ENCODE results near the gene ALG13. TPM values are rescaled to one million over a fixed set of nuclear protein-coding genes. Genes with fewer than 3 reads are reported as not detected.

Gene ALG13
- total and polyA plus RNA-seq, 2 of the 8 experiments (the other 6 are each of a cell fraction or from before 2014, with no cell fraction given): 44.3 to 93.6 TPM

DNA sequence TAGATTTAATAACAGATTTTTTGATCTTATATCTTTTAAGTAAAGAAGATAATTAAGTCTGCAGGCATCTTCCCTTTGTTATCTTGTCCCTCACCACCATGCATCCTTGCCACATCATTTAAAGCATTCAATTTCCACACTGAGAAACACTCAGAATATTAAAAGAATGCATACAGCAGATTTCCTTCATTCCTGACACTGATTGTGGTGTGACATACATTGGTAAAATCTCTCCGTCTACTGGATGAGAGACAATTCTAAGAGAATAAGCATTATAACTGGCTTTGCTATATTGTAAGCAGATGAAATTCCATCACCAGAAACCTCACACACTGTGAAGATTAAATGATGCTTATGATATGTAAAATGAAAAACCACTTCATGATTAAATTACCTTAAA lies 97.6 kb downstream of the ALG13 start (continued):
- TF ChIP-seq, protein P1, sequence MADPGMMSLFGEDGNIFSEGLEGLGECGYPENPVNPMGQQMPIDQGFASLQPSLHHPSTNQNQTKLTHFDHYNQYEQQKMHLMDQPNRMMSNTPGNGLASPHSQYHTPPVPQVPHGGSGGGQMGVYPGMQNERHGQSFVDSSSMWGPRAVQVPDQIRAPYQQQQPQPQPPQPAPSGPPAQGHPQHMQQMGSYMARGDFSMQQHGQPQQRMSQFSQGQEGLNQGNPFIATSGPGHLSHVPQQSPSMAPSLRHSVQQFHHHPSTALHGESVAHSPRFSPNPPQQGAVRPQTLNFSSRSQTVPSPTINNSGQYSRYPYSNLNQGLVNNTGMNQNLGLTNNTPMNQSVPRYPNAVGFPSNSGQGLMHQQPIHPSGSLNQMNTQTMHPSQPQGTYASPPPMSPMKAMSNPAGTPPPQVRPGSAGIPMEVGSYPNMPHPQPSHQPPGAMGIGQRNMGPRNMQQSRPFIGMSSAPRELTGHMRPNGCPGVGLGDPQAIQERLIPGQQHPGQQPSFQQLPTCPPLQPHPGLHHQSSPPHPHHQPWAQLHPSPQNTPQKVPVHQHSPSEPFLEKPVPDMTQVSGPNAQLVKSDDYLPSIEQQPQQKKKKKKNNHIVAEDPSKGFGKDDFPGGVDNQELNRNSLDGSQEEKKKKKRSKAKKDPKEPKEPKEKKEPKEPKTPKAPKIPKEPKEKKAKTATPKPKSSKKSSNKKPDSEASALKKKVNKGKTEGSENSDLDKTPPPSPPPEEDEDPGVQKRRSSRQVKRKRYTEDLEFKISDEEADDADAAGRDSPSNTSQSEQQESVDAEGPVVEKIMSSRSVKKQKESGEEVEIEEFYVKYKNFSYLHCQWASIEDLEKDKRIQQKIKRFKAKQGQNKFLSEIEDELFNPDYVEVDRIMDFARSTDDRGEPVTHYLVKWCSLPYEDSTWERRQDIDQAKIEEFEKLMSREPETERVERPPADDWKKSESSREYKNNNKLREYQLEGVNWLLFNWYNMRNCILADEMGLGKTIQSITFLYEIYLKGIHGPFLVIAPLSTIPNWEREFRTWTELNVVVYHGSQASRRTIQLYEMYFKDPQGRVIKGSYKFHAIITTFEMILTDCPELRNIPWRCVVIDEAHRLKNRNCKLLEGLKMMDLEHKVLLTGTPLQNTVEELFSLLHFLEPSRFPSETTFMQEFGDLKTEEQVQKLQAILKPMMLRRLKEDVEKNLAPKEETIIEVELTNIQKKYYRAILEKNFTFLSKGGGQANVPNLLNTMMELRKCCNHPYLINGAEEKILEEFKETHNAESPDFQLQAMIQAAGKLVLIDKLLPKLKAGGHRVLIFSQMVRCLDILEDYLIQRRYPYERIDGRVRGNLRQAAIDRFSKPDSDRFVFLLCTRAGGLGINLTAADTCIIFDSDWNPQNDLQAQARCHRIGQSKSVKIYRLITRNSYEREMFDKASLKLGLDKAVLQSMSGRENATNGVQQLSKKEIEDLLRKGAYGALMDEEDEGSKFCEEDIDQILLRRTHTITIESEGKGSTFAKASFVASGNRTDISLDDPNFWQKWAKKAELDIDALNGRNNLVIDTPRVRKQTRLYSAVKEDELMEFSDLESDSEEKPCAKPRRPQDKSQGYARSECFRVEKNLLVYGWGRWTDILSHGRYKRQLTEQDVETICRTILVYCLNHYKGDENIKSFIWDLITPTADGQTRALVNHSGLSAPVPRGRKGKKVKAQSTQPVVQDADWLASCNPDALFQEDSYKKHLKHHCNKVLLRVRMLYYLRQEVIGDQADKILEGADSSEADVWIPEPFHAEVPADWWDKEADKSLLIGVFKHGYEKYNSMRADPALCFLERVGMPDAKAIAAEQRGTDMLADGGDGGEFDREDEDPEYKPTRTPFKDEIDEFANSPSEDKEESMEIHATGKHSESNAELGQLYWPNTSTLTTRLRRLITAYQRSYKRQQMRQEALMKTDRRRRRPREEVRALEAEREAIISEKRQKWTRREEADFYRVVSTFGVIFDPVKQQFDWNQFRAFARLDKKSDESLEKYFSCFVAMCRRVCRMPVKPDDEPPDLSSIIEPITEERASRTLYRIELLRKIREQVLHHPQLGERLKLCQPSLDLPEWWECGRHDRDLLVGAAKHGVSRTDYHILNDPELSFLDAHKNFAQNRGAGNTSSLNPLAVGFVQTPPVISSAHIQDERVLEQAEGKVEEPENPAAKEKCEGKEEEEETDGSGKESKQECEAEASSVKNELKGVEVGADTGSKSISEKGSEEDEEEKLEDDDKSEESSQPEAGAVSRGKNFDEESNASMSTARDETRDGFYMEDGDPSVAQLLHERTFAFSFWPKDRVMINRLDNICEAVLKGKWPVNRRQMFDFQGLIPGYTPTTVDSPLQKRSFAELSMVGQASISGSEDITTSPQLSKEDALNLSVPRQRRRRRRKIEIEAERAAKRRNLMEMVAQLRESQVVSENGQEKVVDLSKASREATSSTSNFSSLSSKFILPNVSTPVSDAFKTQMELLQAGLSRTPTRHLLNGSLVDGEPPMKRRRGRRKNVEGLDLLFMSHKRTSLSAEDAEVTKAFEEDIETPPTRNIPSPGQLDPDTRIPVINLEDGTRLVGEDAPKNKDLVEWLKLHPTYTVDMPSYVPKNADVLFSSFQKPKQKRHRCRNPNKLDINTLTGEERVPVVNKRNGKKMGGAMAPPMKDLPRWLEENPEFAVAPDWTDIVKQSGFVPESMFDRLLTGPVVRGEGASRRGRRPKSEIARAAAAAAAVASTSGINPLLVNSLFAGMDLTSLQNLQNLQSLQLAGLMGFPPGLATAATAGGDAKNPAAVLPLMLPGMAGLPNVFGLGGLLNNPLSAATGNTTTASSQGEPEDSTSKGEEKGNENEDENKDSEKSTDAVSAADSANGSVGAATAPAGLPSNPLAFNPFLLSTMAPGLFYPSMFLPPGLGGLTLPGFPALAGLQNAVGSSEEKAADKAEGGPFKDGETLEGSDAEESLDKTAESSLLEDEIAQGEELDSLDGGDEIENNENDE (IDR thresholded peaks at IDR 0.05; ENCODE audit: insufficient replicate concordance, low read length): no peak
- TF ChIP-seq RAD21 (IDR thresholded peaks at IDR 0.05 in 1 of 2, conservative IDR thresholded peaks at IDR 0.05 in 1 of 2; ENCODE audit: low read depth in 2 of 2, low read length in 2 of 2) (no peak), SP4 (IDR thresholded peaks at IDR 0.05; ENCODE audit: low read length) (no peak), GTF2F1 (IDR thresholded peaks at IDR 0.05; ENCODE audit: borderline replicate concordance, low read depth, low read length) (no peak), NANOG (IDR thresholded peaks at IDR 0.05; ENCODE audit: insufficient read depth, low read depth, low read length, poor library complexity, severe bottlenecking) (no peak)
